ENCODE results near the gene GALNT14. TPM values are rescaled to one million over a fixed set of nuclear protein-coding genes. Genes with fewer than 3 reads are reported as not detected.

The GALNT14 gene
- total and polyA plus RNA-seq, 2 donors, result 1.3 to 2.1 TPM

DNA sequence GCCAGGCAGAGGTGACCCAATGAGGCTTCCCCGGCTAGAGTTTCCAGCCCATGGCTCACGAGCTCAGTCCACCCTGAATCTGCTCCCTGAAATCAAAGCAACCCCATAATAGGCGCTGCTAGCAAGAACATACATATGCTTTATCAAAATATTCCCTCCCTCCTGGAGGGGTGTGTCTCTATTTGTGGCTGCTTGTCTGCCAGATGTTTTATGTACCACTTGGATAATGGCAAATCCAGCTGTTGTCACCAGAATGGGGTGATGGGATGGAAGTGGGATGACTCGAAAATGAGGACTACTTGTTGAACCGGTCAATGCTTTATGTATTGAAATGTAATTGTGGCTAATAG, 152.0 kb downstream of the GALNT14 start:
- Histone ChIP-seq H3K36me3 (ENCODE audit: control insufficient read depth in 2 of 2, insufficient read depth in 2 of 2, low read length in 1 of 2) (no peaks in the 10 kb centered on the region), H3K9me3 (ENCODE audit: control insufficient read depth in 2 of 2, insufficient read depth in 1 of 2, low read length in 1 of 2) (no peaks in the 10 kb centered on the region), H3K4me3 (ENCODE audit: low read length in 2 of 2) (no peak overlapping the region), H3K27me3 (ENCODE audit: control insufficient read depth in 2 of 2, insufficient read depth in 1 of 2, low read length in 1 of 2) (no peaks in the 10 kb centered on the region), H3K27ac (ENCODE audit: low read depth in 1 of 2, low read length in 1 of 2) (no peak overlapping the region), H3K4me1 (ENCODE audit: control insufficient read depth in 2 of 2, insufficient read depth in 2 of 2, low read length in 2 of 2) (no peaks in the 10 kb centered on the region)
- 95% methylated on average over 5 of the region's 5 CpGs for WGBS
- DNase-seq (ENCODE audit: low read depth in 6 of 9, low spot score in 9 of 9), result no peak

- H3K27ac ChIP-seq (ENCODE audit: low read depth in 1 of 2, low read length in 1 of 2), result no peak overlapping the region
- no peaks in the 10 kb centered on the region for H3K36me3 ChIP-seq (ENCODE audit: control insufficient read depth in 2 of 2, insufficient read depth in 2 of 2, low read length in 1 of 2)
- 94% methylated on average over 9 of the region's 9 CpGs for WGBS
- no peaks in the 10 kb centered on the region for H3K4me1 ChIP-seq (ENCODE audit: control insufficient read depth in 2 of 2, insufficient read depth in 2 of 2, low read length in 2 of 2)
- H3K4me3 ChIP-seq (ENCODE audit: low read length in 2 of 2), result no peak overlapping the region
- H3K9me3 ChIP-seq (ENCODE audit: control insufficient read depth in 2 of 2, insufficient read depth in 1 of 2, low read length in 1 of 2), result no peaks in the 10 kb centered on the region
- no peak for DNase-seq (ENCODE audit: low read depth in 6 of 9, low spot score in 9 of 9)
- no peaks in the 10 kb centered on the region for H3K27me3 ChIP-seq (ENCODE audit: control insufficient read depth in 2 of 2, insufficient read depth in 1 of 2, low read length in 1 of 2)
These were observed 152.6 kb downstream of the GALNT14 start for GRCh38 chr2:30985493-30986230.

GRCh38 chr2:30984148-30984547, 154.1 kb downstream of the GALNT14 start:
- 96% methylated on average over 2 of the region's 2 CpGs for WGBS
- H3K27ac ChIP-seq (ENCODE audit: low read depth in 1 of 2, low read length in 1 of 2), result no peak overlapping the region
- no peaks in the 10 kb centered on the region for H3K4me1 ChIP-seq (ENCODE audit: control insufficient read depth in 2 of 2, insufficient read depth in 2 of 2, low read length in 2 of 2)
- no peaks in the 10 kb centered on the region for H3K36me3 ChIP-seq (ENCODE audit: control insufficient read depth in 2 of 2, insufficient read depth in 2 of 2, low read length in 1 of 2)
- no peak for DNase-seq (ENCODE audit: low read depth in 6 of 9, low spot score in 9 of 9)
- H3K9me3 ChIP-seq (ENCODE audit: control insufficient read depth in 2 of 2, insufficient read depth in 1 of 2, low read length in 1 of 2), result no peaks in the 10 kb centered on the region
- H3K27me3 ChIP-seq (ENCODE audit: control insufficient read depth in 2 of 2, insufficient read depth in 1 of 2, low read length in 1 of 2), result no peaks in the 10 kb centered on the region
- no peak overlapping the region for H3K4me3 ChIP-seq (ENCODE audit: low read length in 2 of 2)

- 91% methylated on average over 8 of the region's 8 CpGs for WGBS
- Histone ChIP-seq H3K27ac (ENCODE audit: low read depth in 1 of 2, low read length in 1 of 2) (no peak overlapping the region), H3K27me3 (ENCODE audit: control insufficient read depth in 2 of 2, insufficient read depth in 1 of 2, low read length in 1 of 2) (no peaks in the 10 kb centered on the region), H3K9me3 (ENCODE audit: control insufficient read depth in 2 of 2, insufficient read depth in 1 of 2, low read length in 1 of 2) (no peaks in the 10 kb centered on the region), H3K4me1 (ENCODE audit: control insufficient read depth in 2 of 2, insufficient read depth in 2 of 2, low read length in 2 of 2) (no peaks in the 10 kb centered on the region), H3K4me3 (ENCODE audit: low read length in 2 of 2) (no peak overlapping the region), H3K36me3 (ENCODE audit: control insufficient read depth in 2 of 2, insufficient read depth in 2 of 2, low read length in 1 of 2) (no peaks in the 10 kb centered on the region)
- DNase-seq (ENCODE audit: low read depth in 6 of 9, low spot score in 9 of 9), result no peak
These were observed 156.7 kb downstream of the GALNT14 start for GRCh38 chr2:30981510-30981909.

GRCh38 chr2:30981096-30981495, 157.1 kb downstream of the GALNT14 start:
- no peaks in the 10 kb centered on the region for H3K4me1 ChIP-seq (ENCODE audit: control insufficient read depth in 2 of 2, insufficient read depth in 2 of 2, low read length in 2 of 2)
- DNase-seq (ENCODE audit: low read depth in 6 of 9, low spot score in 9 of 9), result no peak
- 94% methylated on average over 3 of the region's 3 CpGs for WGBS
- no peak overlapping the region for H3K4me3 ChIP-seq (ENCODE audit: low read length in 2 of 2)
- H3K27ac ChIP-seq (ENCODE audit: low read depth in 1 of 2, low read length in 1 of 2), result no peak overlapping the region
- H3K9me3 ChIP-seq (ENCODE audit: control insufficient read depth in 2 of 2, insufficient read depth in 1 of 2, low read length in 1 of 2), result no peaks in the 10 kb centered on the region
- no peaks in the 10 kb centered on the region for H3K27me3 ChIP-seq (ENCODE audit: control insufficient read depth in 2 of 2, insufficient read depth in 1 of 2, low read length in 1 of 2)
- no peaks in the 10 kb centered on the region for H3K36me3 ChIP-seq (ENCODE audit: control insufficient read depth in 2 of 2, insufficient read depth in 2 of 2, low read length in 1 of 2)

- no peaks in the 10 kb centered on the region for H3K27me3 ChIP-seq (ENCODE audit: control insufficient read depth in 2 of 2, insufficient read depth in 1 of 2, low read length in 1 of 2)
- H3K4me1 ChIP-seq (ENCODE audit: control insufficient read depth in 2 of 2, insufficient read depth in 2 of 2, low read length in 2 of 2), result no peaks in the 10 kb centered on the region
- H3K27ac ChIP-seq (ENCODE audit: low read depth in 1 of 2, low read length in 1 of 2), result no peak overlapping the region
- H3K36me3 ChIP-seq (ENCODE audit: control insufficient read depth in 2 of 2, insufficient read depth in 2 of 2, low read length in 1 of 2), result no peaks in the 10 kb centered on the region
- 97% methylated on average over 6 of the region's 6 CpGs for WGBS
- DNase-seq (ENCODE audit: low read depth in 6 of 9, low spot score in 9 of 9), result no peak
- H3K9me3 ChIP-seq (ENCODE audit: control insufficient read depth in 2 of 2, insufficient read depth in 1 of 2, low read length in 1 of 2), result no peaks in the 10 kb centered on the region
- H3K4me3 ChIP-seq (ENCODE audit: low read length in 2 of 2), result no peak overlapping the region
These were observed 158.4 kb downstream of the GALNT14 start for GRCh38 chr2:30979822-30980245.

GRCh38 chr2:30978854-30979253, 159.4 kb downstream of the GALNT14 start:
- H3K27me3 ChIP-seq (ENCODE audit: control insufficient read depth in 2 of 2, insufficient read depth in 1 of 2, low read length in 1 of 2), result no peaks in the 10 kb centered on the region
- WGBS, result 98% methylated on average over 6 of the region's 6 CpGs
- no peak for DNase-seq (ENCODE audit: low read depth in 6 of 9, low spot score in 9 of 9)

DNA sequence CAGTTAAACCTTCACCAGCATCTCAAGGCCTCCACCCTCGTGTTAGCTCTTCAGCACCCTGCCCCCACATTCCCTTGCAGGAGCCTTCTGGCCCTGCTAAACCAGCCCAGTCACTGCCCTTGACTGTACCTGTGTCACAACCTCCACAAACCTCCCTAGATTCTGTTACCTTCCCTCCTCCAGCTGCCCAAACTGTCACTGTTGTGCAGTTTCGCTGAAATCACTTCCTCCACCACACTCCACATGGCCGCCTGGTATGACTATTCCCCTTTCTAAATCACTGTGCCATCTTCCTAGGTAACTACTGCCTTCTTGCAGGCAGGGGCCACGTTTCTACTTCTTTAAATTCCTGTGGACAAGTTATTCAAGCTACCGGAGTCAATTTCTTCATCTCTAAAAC, 160.2 kb downstream of the GALNT14 start:
- H3K4me1 ChIP-seq (ENCODE audit: control insufficient read depth in 2 of 2, insufficient read depth in 2 of 2, low read length in 2 of 2), result no peaks in the 10 kb centered on the region
- no peaks in the 10 kb centered on the region for H3K27me3 ChIP-seq (ENCODE audit: control insufficient read depth in 2 of 2, insufficient read depth in 1 of 2, low read length in 1 of 2)
- peak in 1 of 9 donors; percentile 3 for DNase-seq (ENCODE audit: low read depth in 6 of 9, low spot score in 9 of 9)
- H3K9me3 ChIP-seq (ENCODE audit: control insufficient read depth in 2 of 2, insufficient read depth in 1 of 2, low read length in 1 of 2), result no peaks in the 10 kb centered on the region
- 76% methylated on average over 5 of the region's 5 CpGs for WGBS
- H3K27ac ChIP-seq (ENCODE audit: low read depth in 1 of 2, low read length in 1 of 2), result no peak overlapping the region
- no peak overlapping the region for H3K4me3 ChIP-seq (ENCODE audit: low read length in 2 of 2)
- no peaks in the 10 kb centered on the region for H3K36me3 ChIP-seq (ENCODE audit: control insufficient read depth in 2 of 2, insufficient read depth in 2 of 2, low read length in 1 of 2)

More at GRCh38 chr2:30978854-30979253, 159.4 kb downstream of the GALNT14 start:
- Histone ChIP-seq H3K9me3 (ENCODE audit: control insufficient read depth in 2 of 2, insufficient read depth in 1 of 2, low read length in 1 of 2) (no peaks in the 10 kb centered on the region), H3K4me1 (ENCODE audit: control insufficient read depth in 2 of 2, insufficient read depth in 2 of 2, low read length in 2 of 2) (no peaks in the 10 kb centered on the region), H3K27ac (ENCODE audit: low read depth in 1 of 2, low read length in 1 of 2) (no peak overlapping the region), H3K36me3 (ENCODE audit: control insufficient read depth in 2 of 2, insufficient read depth in 2 of 2, low read length in 1 of 2) (no peaks in the 10 kb centered on the region), H3K4me3 (ENCODE audit: low read length in 2 of 2) (no peak overlapping the region)

- no peak for DNase-seq (ENCODE audit: low read depth in 6 of 9, low spot score in 9 of 9)
- Histone ChIP-seq H3K27me3 (ENCODE audit: control insufficient read depth in 2 of 2, insufficient read depth in 1 of 2, low read length in 1 of 2) (no peaks in the 10 kb centered on the region), H3K9me3 (ENCODE audit: control insufficient read depth in 2 of 2, insufficient read depth in 1 of 2, low read length in 1 of 2) (no peaks in the 10 kb centered on the region), H3K27ac (ENCODE audit: low read depth in 1 of 2, low read length in 1 of 2) (no peak overlapping the region), H3K36me3 (ENCODE audit: control insufficient read depth in 2 of 2, insufficient read depth in 2 of 2, low read length in 1 of 2) (no peaks in the 10 kb centered on the region), H3K4me3 (ENCODE audit: low read length in 2 of 2) (no peak overlapping the region), H3K4me1 (ENCODE audit: control insufficient read depth in 2 of 2, insufficient read depth in 2 of 2, low read length in 2 of 2) (no peaks in the 10 kb centered on the region)
- 95% methylated on average over 3 of the region's 3 CpGs for WGBS
These were observed 163.1 kb downstream of the GALNT14 start for GRCh38 chr2:30975156-30975555.
